ENCODE measurements around the gene PTPN2. TPM values are rescaled to one million over a fixed set of nuclear protein-coding genes. Genes with fewer than 3 reads are reported as not detected.

Gene PTPN2
- total and polyA plus RNA-seq, 2 donors (not counting 1 experiment from before 2014, with no cell fraction given) = 41.2 to 75.5 TPM

DNA sequence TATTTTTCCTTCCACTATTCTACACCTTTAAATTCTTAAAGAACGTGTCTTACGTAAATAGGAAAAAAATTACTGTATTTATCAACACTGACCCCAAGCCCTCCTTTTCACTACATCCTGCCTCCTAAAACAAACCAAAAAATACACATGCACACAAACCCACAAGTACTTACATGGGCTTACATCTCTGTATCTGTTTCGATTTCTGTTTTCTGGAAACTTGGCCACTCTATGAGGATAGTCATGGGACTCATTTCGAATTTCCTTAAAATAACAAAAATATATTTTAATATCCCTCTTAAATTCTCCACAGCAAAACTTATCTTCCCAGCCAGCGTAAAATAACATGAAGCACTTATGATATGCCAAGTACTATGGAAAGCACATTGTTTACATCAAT, 25.0 kb downstream of the PTPN2 start:
- no peak overlapping the region for H3K4me2 ChIP-seq (replicated peaks; ENCODE audit: low read depth, low read length, poor library complexity, severe bottlenecking)
- 100% methylated on average over 2 of the region's 5 CpGs for WGBS (ENCODE audit: insufficient coverage)
- H3K27me3 Mint-ChIP-seq = no peaks in the 10 kb centered on the region
- no peaks in the 10 kb centered on the region for H3K9me3 Mint-ChIP-seq (ENCODE audit: insufficient read depth)
- H3K27ac ChIP-seq (ENCODE audit: low read length in 2 of 2) = no peak overlapping the region
- POLR2A ChIA-PET = no interaction called here
- no peak for TF ChIP-seq EZH2 (IDR thresholded peaks at IDR 0.05; ENCODE audit: borderline replicate concordance, insufficient read depth, low read depth, low read length, poor library complexity, severe bottlenecking)
- TF ChIP-seq, protein P1, sequence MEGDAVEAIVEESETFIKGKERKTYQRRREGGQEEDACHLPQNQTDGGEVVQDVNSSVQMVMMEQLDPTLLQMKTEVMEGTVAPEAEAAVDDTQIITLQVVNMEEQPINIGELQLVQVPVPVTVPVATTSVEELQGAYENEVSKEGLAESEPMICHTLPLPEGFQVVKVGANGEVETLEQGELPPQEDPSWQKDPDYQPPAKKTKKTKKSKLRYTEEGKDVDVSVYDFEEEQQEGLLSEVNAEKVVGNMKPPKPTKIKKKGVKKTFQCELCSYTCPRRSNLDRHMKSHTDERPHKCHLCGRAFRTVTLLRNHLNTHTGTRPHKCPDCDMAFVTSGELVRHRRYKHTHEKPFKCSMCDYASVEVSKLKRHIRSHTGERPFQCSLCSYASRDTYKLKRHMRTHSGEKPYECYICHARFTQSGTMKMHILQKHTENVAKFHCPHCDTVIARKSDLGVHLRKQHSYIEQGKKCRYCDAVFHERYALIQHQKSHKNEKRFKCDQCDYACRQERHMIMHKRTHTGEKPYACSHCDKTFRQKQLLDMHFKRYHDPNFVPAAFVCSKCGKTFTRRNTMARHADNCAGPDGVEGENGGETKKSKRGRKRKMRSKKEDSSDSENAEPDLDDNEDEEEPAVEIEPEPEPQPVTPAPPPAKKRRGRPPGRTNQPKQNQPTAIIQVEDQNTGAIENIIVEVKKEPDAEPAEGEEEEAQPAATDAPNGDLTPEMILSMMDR (IDR thresholded peaks at IDR 0.05) = no peak
- CTCF ChIA-PET = no interaction called here
- H4K20me1 ChIP-seq (ENCODE audit: control insufficient read depth, insufficient read depth, low read length, poor library complexity, severe bottlenecking) = peaks cover 70% of the 10 kb centered on the region
- no peaks in the 10 kb centered on the region for H3K9me3 ChIP-seq (ENCODE audit: control extremely low read depth in 1 of 3, control insufficient read depth in 2 of 3, insufficient read depth in 1 of 3, low read length in 2 of 3)
- no peak overlapping the region for H3K9ac ChIP-seq (ENCODE audit: low read length)
- intact Hi-C loops (cut with micrococcal nuclease) = no loop called here
- peaks cover 60% of the 10 kb centered on the region for H3K4me1 Mint-ChIP-seq
- no peaks in the 10 kb centered on the region for H3K27me3 ChIP-seq (replicated peaks in 1 of 4; ENCODE audit: control extremely low read depth in 1 of 4, control insufficient read depth in 3 of 4, insufficient read depth in 4 of 4, low read length in 3 of 4)
- peaks cover 4 to 31% of the 10 kb centered on the region in 2 experiments for H3K36me3 ChIP-seq (replicated peaks in 1 of 2; ENCODE audit: control extremely low read depth in 1 of 2, control insufficient read depth in 1 of 2, extremely low read depth in 1 of 2, insufficient read depth in 2 of 2, low read length in 1 of 2)
- peak overlapping the region; percentile 39 for H3K27ac Mint-ChIP-seq
- H3K4me3 ChIP-seq (ENCODE audit: control extremely low read depth in 1 of 5, extremely low read depth in 1 of 5, insufficient read depth in 1 of 5, low read depth in 2 of 5, low read length in 4 of 5) = no peak overlapping the region
- DNase-seq (no peak), ATAC-seq (ENCODE audit: low read depth) (no peak)
- H3K4me1 ChIP-seq (ENCODE audit: control insufficient read depth in 2 of 2, insufficient read depth in 2 of 2, low read length in 2 of 2) = peaks cover 38 to 40% of the 10 kb centered on the region in 2 donors
- peaks cover 98% of the 10 kb centered on the region for H3K79me2 ChIP-seq (ENCODE audit: control insufficient read depth, insufficient read depth, low read length)
- no peak overlapping the region for H2AFZ ChIP-seq (ENCODE audit: insufficient read depth, low read depth, low read length, poor library complexity, severe bottlenecking)
- no peak overlapping the region for H3K4me3 Mint-ChIP-seq

DNA sequence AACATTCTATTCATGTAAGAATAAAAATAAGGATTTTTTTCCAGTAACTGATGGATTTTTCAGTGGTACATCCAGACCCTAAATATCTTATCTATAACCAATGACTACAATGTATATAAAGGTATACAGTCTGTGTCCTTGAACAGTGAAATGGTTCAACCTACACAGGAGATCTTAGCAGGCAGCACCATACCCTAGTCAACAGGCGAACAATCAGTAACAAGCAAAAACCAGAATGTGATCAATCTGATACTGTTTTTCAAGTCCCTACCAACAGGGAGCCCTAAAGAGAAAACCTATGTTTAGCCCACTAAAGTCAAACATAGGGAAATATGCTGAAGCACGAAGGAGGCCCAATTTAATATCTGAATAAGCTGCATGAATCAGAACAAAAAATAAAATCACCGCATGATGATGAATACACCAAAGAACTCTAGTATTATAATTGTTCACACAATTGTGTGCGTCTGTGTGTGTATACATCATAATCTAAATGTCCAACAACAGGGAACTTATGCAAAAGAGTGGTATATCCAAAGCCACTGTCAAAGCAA, 26.0 kb downstream of the PTPN2 start:
- no peak overlapping the region for H3K4me2 ChIP-seq (replicated peaks; ENCODE audit: low read depth, low read length, poor library complexity, severe bottlenecking)
- Mint-ChIP-seq H3K4me1 (peaks cover 58% of the 10 kb centered on the region), H3K27ac (no peak overlapping the region), H3K9me3 (ENCODE audit: insufficient read depth) (no peaks in the 10 kb centered on the region), H3K4me3 (no peak overlapping the region), H3K27me3 (no peaks in the 10 kb centered on the region)
- no peaks in the 10 kb centered on the region for H3K27me3 ChIP-seq (replicated peaks in 1 of 4; ENCODE audit: control extremely low read depth in 1 of 4, control insufficient read depth in 3 of 4, insufficient read depth in 4 of 4, low read length in 3 of 4)
- peaks cover 34% of the 10 kb centered on the region in 2 donors for H3K4me1 ChIP-seq (ENCODE audit: control insufficient read depth in 2 of 2, insufficient read depth in 2 of 2, low read length in 2 of 2)
- no peak for DNase-seq
- POLR2A ChIA-PET = no interaction called here
- WGBS (ENCODE audit: insufficient coverage) = 80% methylated on average over 1 of the region's 4 CpGs
- H3K9me3 ChIP-seq (ENCODE audit: control extremely low read depth in 1 of 3, control insufficient read depth in 2 of 3, insufficient read depth in 1 of 3, low read length in 2 of 3) = no peaks in the 10 kb centered on the region
- H3K9ac ChIP-seq (ENCODE audit: low read length) = no peak overlapping the region
- H3K79me2 ChIP-seq (ENCODE audit: control insufficient read depth, insufficient read depth, low read length) = peaks cover 98% of the 10 kb centered on the region
- H2AFZ ChIP-seq (ENCODE audit: insufficient read depth, low read depth, low read length, poor library complexity, severe bottlenecking) = no peak overlapping the region
- ATAC-seq (ENCODE audit: low read depth) = no peak
- peaks cover 60% of the 10 kb centered on the region for H4K20me1 ChIP-seq (ENCODE audit: control insufficient read depth, insufficient read depth, low read length, poor library complexity, severe bottlenecking)
- intact Hi-C loops (cut with micrococcal nuclease) = no loop called here
- no peak overlapping the region for H3K4me3 ChIP-seq (ENCODE audit: control extremely low read depth in 1 of 5, extremely low read depth in 1 of 5, insufficient read depth in 1 of 5, low read depth in 2 of 5, low read length in 4 of 5)
- H3K36me3 ChIP-seq (replicated peaks in 1 of 2; ENCODE audit: control extremely low read depth in 1 of 2, control insufficient read depth in 1 of 2, extremely low read depth in 1 of 2, insufficient read depth in 2 of 2, low read length in 1 of 2) = peaks cover 4 to 35% of the 10 kb centered on the region in 2 experiments
- TF ChIP-seq EZH2 (IDR thresholded peaks at IDR 0.05; ENCODE audit: borderline replicate concordance, insufficient read depth, low read depth, low read length, poor library complexity, severe bottlenecking) = no peak
- TF ChIP-seq, protein P1 (IDR thresholded peaks at IDR 0.05) = no peak
- CTCF ChIA-PET = interaction anchor here (1.2 kb wide), 1 partner anchor 24 kb away, joined by 3 read pairs; no protein-coding TSS in a partner anchor
- no peak overlapping the region for H3K27ac ChIP-seq (ENCODE audit: low read length in 2 of 2)

Data from B cell (primary cell).